ENCODE results near the gene MAPKAPK5. TPM values are rescaled to one million over a fixed set of nuclear protein-coding genes. Genes with fewer than 3 reads are reported as not detected.

The MAPKAPK5 gene
- total RNA-seq, 1 experiment from 2014 or later: 89.5 TPM

GRCh38 chr12:111904446-111904975, 62.5 kb downstream of the MAPKAPK5 start:
- Mint-ChIP-seq H3K9me3 (ENCODE audit: unreplicated experiment) (peaks cover 38% of the 10 kb centered on the region), H3K36me3 (ENCODE audit: insufficient read depth, unreplicated experiment) (peaks cover 45% of the 10 kb centered on the region), H3K27ac (ENCODE audit: unreplicated experiment) (no peak overlapping the region), H3K4me1 (ENCODE audit: low read depth, unreplicated experiment) (no peaks in the 10 kb centered on the region), H3K27me3 (ENCODE audit: insufficient read depth, unreplicated experiment) (no peaks in the 10 kb centered on the region), H3K4me3 (ENCODE audit: unreplicated experiment) (no peak overlapping the region)
- BruUV-seq (replicated peaks): no TSS peak
- ChIA-PET POLR2A (no interaction called here), CTCF (no interaction called here)
- Histone ChIP-seq H3K27me3 (replicated peaks; ENCODE audit: control insufficient read depth, insufficient read depth, low read length) (no peaks in the 10 kb centered on the region), H3K4me3 (ENCODE audit: low read depth, low read length) (no peak overlapping the region), H3K4me1 (no peaks in the 10 kb centered on the region), H3K9me3 (peaks cover 22% of the 10 kb centered on the region; the same call in 1 of the 2 replicates), H3K36me3 (ENCODE audit: control insufficient read depth, insufficient read depth, low read length) (no peaks in the 10 kb centered on the region)
- intact Hi-C loops (cut with micrococcal nuclease; ENCODE audit: unreplicated experiment): no loop called here
- TF ChIP-seq CTCF (IDR thresholded peaks at IDR 0.05; ENCODE audit: insufficient read depth in 1 of 2, low read depth in 1 of 2, low read length in 1 of 2, severe bottlenecking in 1 of 2, unreplicated experiment in 1 of 2): no peak
- no peak for DNase-seq

- H3K4me1 Mint-ChIP-seq (ENCODE audit: low read depth, unreplicated experiment): no peaks in the 10 kb centered on the region
- no TSS peak for BruUV-seq (replicated peaks)
- no peak for DNase-seq
- TF ChIP-seq CTCF (IDR thresholded peaks at IDR 0.05; ENCODE audit: insufficient read depth in 1 of 2, low read depth in 1 of 2, low read length in 1 of 2, severe bottlenecking in 1 of 2, unreplicated experiment in 1 of 2): no peak
- no peak overlapping the region for H3K27ac Mint-ChIP-seq (ENCODE audit: unreplicated experiment)
- intact Hi-C loops (cut with micrococcal nuclease; ENCODE audit: unreplicated experiment): no loop called here
- Histone ChIP-seq H3K27me3 (replicated peaks; ENCODE audit: control insufficient read depth, insufficient read depth, low read length) (no peaks in the 10 kb centered on the region), H3K36me3 (ENCODE audit: control insufficient read depth, insufficient read depth, low read length) (no peaks in the 10 kb centered on the region), H3K4me3 (ENCODE audit: low read depth, low read length) (no peak overlapping the region), H3K9me3 (peaks cover 22% of the 10 kb centered on the region; the same call in 1 of the 2 replicates), H3K4me1 (no peaks in the 10 kb centered on the region)
- H3K36me3 Mint-ChIP-seq (ENCODE audit: insufficient read depth, unreplicated experiment): peaks cover 38% of the 10 kb centered on the region
- H3K9me3 Mint-ChIP-seq (ENCODE audit: unreplicated experiment): peaks cover 39% of the 10 kb centered on the region
- H3K27me3 Mint-ChIP-seq (ENCODE audit: insufficient read depth, unreplicated experiment): no peaks in the 10 kb centered on the region
- no peak overlapping the region for H3K4me3 Mint-ChIP-seq (ENCODE audit: unreplicated experiment)
- ChIA-PET POLR2A (interaction anchor here (1.1 kb wide), 1 partner anchor 389 kb away, joined by 3 read pairs; no protein-coding TSS in a partner anchor), CTCF (no interaction called here)
Observed at GRCh38 chr12:111905502-111905901, 63.5 kb downstream of the MAPKAPK5 start.

GRCh38 chr12:111907740-111908139, 65.7 kb downstream of the MAPKAPK5 start:
- no peak overlapping the region for H3K27ac Mint-ChIP-seq (ENCODE audit: unreplicated experiment)
- no peak overlapping the region for H3K4me3 ChIP-seq (ENCODE audit: low read depth, low read length)
- POLR2A ChIA-PET: no interaction called here
- no TSS peak for BruUV-seq (replicated peaks)
- H3K36me3 ChIP-seq (ENCODE audit: control insufficient read depth, insufficient read depth, low read length): no peaks in the 10 kb centered on the region
- peaks cover 22% of the 10 kb centered on the region; the same call in 1 of the 2 replicates for H3K9me3 ChIP-seq
- H3K27me3 ChIP-seq (replicated peaks; ENCODE audit: control insufficient read depth, insufficient read depth, low read length): no peaks in the 10 kb centered on the region
- intact Hi-C loops (cut with micrococcal nuclease; ENCODE audit: unreplicated experiment): no loop called here
- no peak for DNase-seq
- no peak for TF ChIP-seq CTCF (IDR thresholded peaks at IDR 0.05; ENCODE audit: insufficient read depth in 1 of 2, low read depth in 1 of 2, low read length in 1 of 2, severe bottlenecking in 1 of 2, unreplicated experiment in 1 of 2)
- CTCF ChIA-PET: no interaction called here
- peaks cover 39% of the 10 kb centered on the region for H3K9me3 Mint-ChIP-seq (ENCODE audit: unreplicated experiment)
- H3K4me3 Mint-ChIP-seq (ENCODE audit: unreplicated experiment): no peak overlapping the region
- no peaks in the 10 kb centered on the region for H3K27me3 Mint-ChIP-seq (ENCODE audit: insufficient read depth, unreplicated experiment)
- H3K4me1 Mint-ChIP-seq (ENCODE audit: low read depth, unreplicated experiment): no peaks in the 10 kb centered on the region
- H3K36me3 Mint-ChIP-seq (ENCODE audit: insufficient read depth, unreplicated experiment): peaks cover 18% of the 10 kb centered on the region
- no peaks in the 10 kb centered on the region for H3K4me1 ChIP-seq

All from Caco-2 (cell line).